Measurements from ENCODE around the gene FNDC3A.
"Not testable (repeated sequence)": the region's sequence is repeated elsewhere in the genome, so short reads cannot be mapped to it uniquely, and the experiment has no call there.

The FNDC3A gene

GRCh38 chr13:49044008-49044407, 68.3 kb downstream of the FNDC3A start:
- no peak for DNase-seq

- no peak for DNase-seq
Measured at GRCh38 chr13:49044836-49045235, 69.1 kb downstream of the FNDC3A start.

GRCh38 chr13:49046002-49046401, 70.3 kb downstream of the FNDC3A start:
- DNase-seq, result peak; percentile 9

GRCh38 chr13:49046519-49046918, 70.8 kb downstream of the FNDC3A start:
- peak; percentile 74 for DNase-seq

GRCh38 chr13:49052813-49053212, 77.1 kb downstream of the FNDC3A start:
- DNase-seq, result no peak

GRCh38 chr13:49053215-49053614, 77.5 kb downstream of the FNDC3A start:
- DNase-seq, result peak; percentile 12

DNA sequence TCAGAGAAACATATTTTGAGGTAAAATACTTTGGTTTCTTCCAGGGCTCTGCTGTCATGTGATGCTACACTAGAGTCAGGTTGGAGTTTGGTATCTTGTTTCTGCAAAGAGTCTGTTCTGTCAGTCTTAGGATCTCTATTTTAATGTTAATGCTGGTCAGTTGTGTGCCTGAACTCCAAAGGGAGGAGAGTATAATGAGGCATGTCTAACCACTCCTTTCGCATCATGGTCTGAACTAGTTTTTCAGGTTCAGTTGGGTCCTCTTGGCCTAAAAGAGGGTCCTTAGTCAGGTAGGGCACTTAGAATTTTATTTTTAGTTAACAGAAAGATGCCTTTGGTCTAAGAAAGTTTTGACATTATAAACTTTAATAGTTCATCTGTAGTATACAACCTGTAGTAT, 78.2 kb downstream of the FNDC3A start:
- DNase-seq, result no peak

DNA sequence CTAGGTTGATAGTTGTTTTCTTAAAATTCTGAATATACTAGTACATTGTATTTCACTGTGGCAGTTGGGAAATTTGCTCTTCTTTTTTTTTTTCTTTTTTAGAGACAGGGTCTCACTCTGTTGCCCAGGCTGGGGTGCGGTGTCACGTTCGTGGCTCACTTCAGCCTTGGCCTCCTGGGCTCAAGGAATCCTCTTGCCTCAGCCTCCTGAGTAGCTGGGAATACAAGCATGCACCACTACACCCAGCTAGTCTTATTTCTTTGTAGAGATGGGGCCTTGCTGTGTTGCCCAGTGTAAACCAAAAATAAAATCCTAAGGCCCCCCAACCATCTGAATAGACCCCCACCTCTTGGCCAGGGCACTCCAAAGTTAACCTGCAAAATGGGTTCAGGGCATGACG, 79.3 kb downstream of the FNDC3A start:
- no peak for DNase-seq

GRCh38 chr13:49057176-49057575, 81.5 kb downstream of the FNDC3A start:
- DNase-seq, result no peak

DNA sequence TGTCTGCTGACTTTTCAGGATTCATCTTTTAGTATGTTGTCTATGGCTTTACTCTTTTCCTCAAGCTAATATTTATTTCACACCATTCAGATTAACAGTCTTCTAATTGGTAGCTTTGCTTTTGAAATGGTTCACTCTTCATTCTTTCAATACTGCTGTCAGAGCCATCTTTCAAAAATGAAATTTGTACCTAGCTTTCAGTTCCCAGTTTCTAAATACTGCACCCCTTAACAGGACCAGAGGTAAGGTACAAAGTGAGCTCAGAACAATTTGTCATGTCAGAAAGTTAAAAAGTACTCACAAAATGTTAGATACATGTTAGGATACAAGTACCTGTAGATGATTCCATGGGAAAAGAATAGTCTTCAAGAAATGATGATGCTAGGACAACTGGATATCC, 83.0 kb downstream of the FNDC3A start:
- DNase-seq, result no peak

GRCh38 chr13:49060678-49061387, 85.1 kb downstream of the FNDC3A start:
- DNase-seq, result peak; percentile 81

- DNase-seq, result not testable (repeated sequence)
Measured at GRCh38 chr13:49061388-49061752, 85.7 kb downstream of the FNDC3A start.

DNA sequence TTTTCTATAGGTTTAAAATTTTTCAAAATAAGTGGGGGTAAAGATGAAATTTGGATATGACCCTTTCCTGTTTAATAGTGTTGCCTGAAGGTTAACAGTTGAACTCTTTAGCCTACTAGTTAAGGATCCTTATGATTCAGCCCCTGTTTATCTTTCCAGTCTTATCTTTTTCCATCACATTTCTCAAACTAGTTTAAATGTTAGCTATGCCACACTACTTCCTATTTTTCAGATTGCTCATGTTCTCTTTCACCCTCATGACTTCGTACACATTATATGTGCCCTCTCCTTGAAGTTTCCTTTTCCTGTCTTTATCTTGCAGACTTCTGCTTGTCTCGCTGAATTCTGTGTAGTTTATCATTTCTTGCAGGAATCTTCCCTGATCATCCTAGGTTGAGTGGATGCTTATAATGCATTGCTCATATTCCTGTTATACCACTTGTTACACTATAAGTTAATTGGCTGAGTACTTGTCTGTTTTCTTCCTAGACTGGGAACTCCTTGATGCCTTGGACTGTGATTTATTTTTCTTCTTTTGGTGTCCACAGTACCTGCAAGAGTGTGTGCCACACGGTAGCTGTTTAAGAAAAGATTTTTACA, 86.7 kb downstream of the FNDC3A start:
- no peak for DNase-seq

GRCh38 chr13:49063011-49063410, 87.3 kb downstream of the FNDC3A start:
- no peak for DNase-seq

- no peak for DNase-seq
Measured at GRCh38 chr13:49063497-49063896, 87.8 kb downstream of the FNDC3A start.

- DNase-seq, result no peak
Measured at GRCh38 chr13:49064476-49064875, 88.8 kb downstream of the FNDC3A start.

- DNase-seq, result no peak
Measured at GRCh38 chr13:49066856-49067255, 91.1 kb downstream of the FNDC3A start.

DNA sequence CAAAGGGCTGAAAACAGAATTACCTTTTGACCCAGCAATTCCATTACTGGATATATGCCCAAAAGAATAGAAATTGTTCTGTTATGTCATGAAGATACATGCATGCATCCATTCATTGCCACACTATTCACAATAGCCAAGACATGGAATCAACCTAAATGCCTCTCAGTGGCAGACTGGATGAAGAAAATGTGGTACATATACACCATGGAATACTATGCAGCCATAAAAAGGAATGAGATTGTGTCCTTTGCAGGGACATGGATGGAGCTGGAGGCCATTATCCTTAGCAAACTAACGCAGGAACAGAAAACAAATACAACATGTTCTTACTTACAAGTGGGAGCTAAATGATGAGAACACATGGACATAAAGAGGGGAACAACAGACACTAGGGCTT, 92.8 kb downstream of the FNDC3A start:
- DNase-seq, result not testable (repeated sequence)

GRCh38 chr13:49070021-49070420, 94.3 kb downstream of the FNDC3A start:
- DNase-seq, result not testable (repeated sequence)

GRCh38 chr13:49071341-49071937, 95.7 kb downstream of the FNDC3A start:
- DNase-seq, result peak; percentile 17

DNA sequence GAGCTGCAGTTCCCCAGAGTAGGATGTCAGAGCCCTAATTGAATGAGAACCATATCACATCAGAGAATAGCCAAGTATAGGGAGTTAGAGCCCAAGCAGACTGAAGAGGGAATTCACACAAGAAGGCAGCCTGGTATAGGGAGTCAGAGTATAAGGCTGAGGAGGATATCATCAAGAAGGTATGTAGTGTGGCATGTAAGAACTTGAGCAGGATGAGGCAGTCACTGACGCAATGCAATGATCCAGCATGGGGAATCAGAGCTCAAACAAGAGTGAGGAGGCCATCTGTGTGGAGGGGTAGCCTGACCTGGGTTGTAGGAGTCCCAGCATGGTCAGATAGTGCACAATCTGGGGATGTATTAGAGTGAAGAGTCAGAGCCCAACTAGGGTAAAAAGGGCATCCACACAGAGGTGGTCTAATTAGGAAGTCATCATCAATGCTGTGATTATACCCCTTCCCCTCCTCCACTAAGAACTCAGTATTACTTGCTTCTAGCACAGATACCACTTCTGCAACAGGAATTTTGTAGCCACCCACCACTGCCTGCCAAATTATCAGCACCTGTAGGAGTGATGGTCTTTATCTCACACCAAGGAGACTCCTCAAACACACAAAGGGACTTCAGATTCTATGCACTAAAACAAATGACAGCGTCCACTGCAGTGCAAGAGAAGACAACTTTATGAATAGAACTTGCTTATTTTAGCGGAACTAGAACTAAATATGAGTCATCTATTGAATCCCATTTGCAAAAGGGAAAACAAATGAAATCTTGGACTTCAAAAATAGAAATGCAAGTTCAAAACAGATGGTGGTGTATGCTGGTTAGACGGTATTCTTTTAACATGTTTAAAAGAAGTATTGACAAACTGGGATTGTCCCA, 107.2 kb downstream of the FNDC3A start:
- DNase-seq, result peak; percentile 94

DNA sequence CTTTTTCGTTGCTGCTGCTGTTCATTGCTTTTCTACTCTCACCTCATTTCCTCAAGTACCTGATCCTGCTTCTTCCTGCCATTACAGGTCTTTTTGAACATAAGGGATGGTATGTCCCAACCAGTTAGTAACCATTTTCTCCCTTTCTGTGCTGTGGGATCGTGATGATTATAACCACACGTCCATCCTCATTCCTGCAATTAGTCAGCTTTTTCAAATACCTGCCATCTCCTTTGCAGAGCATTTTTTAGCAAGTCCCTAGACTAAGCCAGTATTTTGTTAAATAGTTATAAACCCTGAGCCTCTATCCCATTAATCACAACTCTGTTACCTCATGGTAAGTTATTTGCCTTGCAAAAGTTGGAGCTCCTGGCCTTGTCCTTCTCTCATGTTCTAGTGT, 109.2 kb downstream of the FNDC3A start:
- no peak for DNase-seq

- peak; percentile 89 for DNase-seq
Measured at GRCh38 chr13:49086722-49087121, 111.0 kb downstream of the FNDC3A start.

All from HCEC 1CT (cell line).